DND-41 (cell line): ENCODE results near the gene NCAPH2.

Source experiments
- ATAC-seq: fragments of 200-7000 bp; cut with Tn5 transposase; 3 replicates; pipeline ENCODE4 v1.9.1; 2021; ENCODE audit warnings: low read depth; ENCODE audit not compliant: insufficient read depth
- DNase-seq: peaks from one replicate; pipeline ENCODE4 v3.0.0-alpha.2; 2020
- H2AFZ ChIP-seq: 2 replicates; pipeline ENCODE4 v1.6.0; 2012; ENCODE audit warnings: low read depth, low read length
- H3K27ac ChIP-seq: 2 replicates; pipeline ENCODE4 v1.5.1; 2012; ENCODE audit warnings: low read length, inconsistent platforms
- H3K27me3 ChIP-seq: fragments of 200-600 bp; sonication (generic); 2 replicates; pipeline ENCODE4 v1.6.0; 2012; ENCODE audit warnings: low read length, mild to moderate bottlenecking, inconsistent platforms; ENCODE audit not compliant: insufficient read depth, poor library complexity
- H3K36me3 ChIP-seq: 2 replicates; pipeline ENCODE4 v1.5.1; 2012; ENCODE audit warnings: low read length, inconsistent platforms; ENCODE audit not compliant: insufficient read depth
- H3K4me1 ChIP-seq: 2 replicates; pipeline ENCODE4 v1.5.1; 2012; ENCODE audit warnings: mild to moderate bottlenecking, low read length; ENCODE audit not compliant: insufficient read depth
- H3K4me2 ChIP-seq: 2 replicates; pipeline ENCODE4 v1.6.0; 2012; ENCODE audit warnings: mild to moderate bottlenecking, moderate library complexity, low read length, inconsistent platforms; ENCODE audit not compliant: insufficient read depth
- H3K4me3 ChIP-seq, 2 experiments: fragments of 200-600 bp in 1 of 2; shearing (Covaris generic) in 1 of 2; 2 replicates each; pipeline ENCODE4 v1.5.1; 2012 to 2016; ENCODE audit warnings: inconsistent platforms in 2 of 2, low read length in 2 of 2, mild to moderate bottlenecking in 2 of 2, low read depth in 1 of 2, moderate library complexity in 1 of 2
- H3K79me2 ChIP-seq: 2 replicates; pipeline ENCODE4 v1.6.0; 2012; ENCODE audit warnings: low read length, inconsistent platforms; ENCODE audit not compliant: insufficient read depth
- H3K9ac ChIP-seq: 2 replicates; pipeline ENCODE4 v1.6.0; 2012; ENCODE audit warnings: low read depth, mild to moderate bottlenecking, inconsistent platforms, low read length, moderate library complexity
- H3K9me3 ChIP-seq: 2 replicates; pipeline ENCODE4 v1.5.1; 2012; ENCODE audit warnings: low read length, moderate library complexity, mild to moderate bottlenecking, inconsistent platforms; ENCODE audit not compliant: insufficient read depth, severe bottlenecking
- H4K20me1 ChIP-seq: 2 replicates; pipeline ENCODE4 v1.6.0; 2012; ENCODE audit warnings: low read length; ENCODE audit not compliant: insufficient read depth
- EZH2 ChIP-seq: IDR thresholded peaks from 3 replicates; pipeline ENCODE4 v1.6.1; 2012; ENCODE audit warnings: borderline replicate concordance, low read depth, mild to moderate bottlenecking, moderate library complexity, low read length, inconsistent platforms; ENCODE audit not compliant: severe bottlenecking
- TF ChIP-seq, protein P1 (sequence below): IDR thresholded peaks from 2 replicates; pipeline ENCODE4 v1.5.1; 2012; ENCODE audit warnings: borderline replicate concordance, low read length, moderate library complexity, mild to moderate bottlenecking; ENCODE audit not compliant: poor library complexity, severe bottlenecking; ENCODE audit errors: extremely low read depth

Gene NCAPH2

DNA sequence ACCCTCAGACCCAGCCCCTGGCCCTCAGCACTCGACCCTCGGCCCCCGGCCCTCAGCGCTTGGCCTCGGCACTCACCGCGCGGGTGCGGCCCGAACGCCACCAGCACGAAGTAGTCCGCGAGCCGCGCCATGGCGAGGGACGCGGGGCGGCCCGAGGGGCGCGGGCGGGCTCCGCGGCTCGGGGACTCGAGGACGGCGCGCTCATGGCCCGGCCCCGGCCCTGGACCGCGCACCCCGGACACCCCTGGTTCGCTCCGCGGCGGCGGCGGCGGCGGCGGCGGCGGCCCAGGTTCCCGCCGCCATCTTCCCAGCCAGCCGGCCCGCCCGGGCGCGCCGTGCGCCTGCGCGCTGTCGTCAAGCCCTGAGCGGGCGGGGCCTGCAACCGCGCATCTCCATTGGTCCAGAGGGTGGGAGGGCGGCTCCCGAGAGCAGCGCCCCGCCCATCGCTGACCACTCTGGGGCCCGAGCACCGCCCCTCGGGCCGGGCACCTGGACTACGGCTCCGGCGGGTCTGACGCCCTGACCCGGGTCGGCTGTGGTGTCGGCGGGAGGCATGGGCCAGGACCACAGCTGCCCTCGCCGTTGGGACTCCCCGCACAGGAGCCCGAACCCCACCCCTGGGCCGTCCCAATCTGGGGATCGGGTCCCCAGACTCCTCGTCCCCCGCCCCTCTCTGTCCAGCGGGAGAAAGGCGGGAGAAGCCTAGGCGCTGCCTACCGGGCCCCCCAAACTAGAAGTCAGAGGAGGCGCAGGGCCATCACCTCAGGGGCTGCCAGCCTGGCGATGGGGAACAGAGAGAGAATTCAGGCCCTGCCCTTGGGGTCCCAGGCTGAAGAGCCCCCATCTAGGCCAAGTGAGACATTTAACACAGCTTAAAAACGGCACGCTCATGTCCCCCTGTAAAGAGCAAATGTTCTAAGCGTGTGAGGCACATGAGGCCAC, 33.0 kb upstream of the NCAPH2 start, which contains the start of gene SBF1:
Gene SBF1 (minus strand): TSS at position 326 of the 942 bp plus-strand sequence. CDS start 195 bp downstream, at position 131.
- Histone ChIP-seq H3K27me3 (no peaks in the 10 kb centered on the region), H4K20me1 (peaks cover 43% of the 10 kb centered on the region), H3K36me3 (peaks cover 35% of the 10 kb centered on the region), H3K4me1 (peaks cover 55% of the 10 kb centered on the region), H3K27ac (peak within 1 kb of the TSS; percentile 91), H3K79me2 (peaks cover 50% of the 10 kb centered on the region), H3K9me3 (no peaks in the 10 kb centered on the region), H3K4me2 (peak within 1 kb of the TSS; percentile 99), H3K4me3 (peak within 1 kb of the TSS; percentile 93 to 96), H2AFZ (peak within 1 kb of the TSS; percentile 96), H3K9ac (peak within 1 kb of the TSS; percentile 84)
- TF ChIP-seq EZH2: no peak
- TF ChIP-seq, protein P1, sequence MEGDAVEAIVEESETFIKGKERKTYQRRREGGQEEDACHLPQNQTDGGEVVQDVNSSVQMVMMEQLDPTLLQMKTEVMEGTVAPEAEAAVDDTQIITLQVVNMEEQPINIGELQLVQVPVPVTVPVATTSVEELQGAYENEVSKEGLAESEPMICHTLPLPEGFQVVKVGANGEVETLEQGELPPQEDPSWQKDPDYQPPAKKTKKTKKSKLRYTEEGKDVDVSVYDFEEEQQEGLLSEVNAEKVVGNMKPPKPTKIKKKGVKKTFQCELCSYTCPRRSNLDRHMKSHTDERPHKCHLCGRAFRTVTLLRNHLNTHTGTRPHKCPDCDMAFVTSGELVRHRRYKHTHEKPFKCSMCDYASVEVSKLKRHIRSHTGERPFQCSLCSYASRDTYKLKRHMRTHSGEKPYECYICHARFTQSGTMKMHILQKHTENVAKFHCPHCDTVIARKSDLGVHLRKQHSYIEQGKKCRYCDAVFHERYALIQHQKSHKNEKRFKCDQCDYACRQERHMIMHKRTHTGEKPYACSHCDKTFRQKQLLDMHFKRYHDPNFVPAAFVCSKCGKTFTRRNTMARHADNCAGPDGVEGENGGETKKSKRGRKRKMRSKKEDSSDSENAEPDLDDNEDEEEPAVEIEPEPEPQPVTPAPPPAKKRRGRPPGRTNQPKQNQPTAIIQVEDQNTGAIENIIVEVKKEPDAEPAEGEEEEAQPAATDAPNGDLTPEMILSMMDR: no peak
- ATAC-seq (peak; percentile 55), DNase-seq (peak; percentile 86)

- ATAC-seq: no peak
- H3K9me3 ChIP-seq: no peaks in the 10 kb centered on the region
- TF ChIP-seq, protein P1: no peak
- no peak for TF ChIP-seq EZH2
- H2AFZ ChIP-seq: peak overlapping the region; percentile 96
- no peaks in the 10 kb centered on the region for H3K27me3 ChIP-seq
- DNase-seq: no peak
- H3K4me1 ChIP-seq: peaks cover 49% of the 10 kb centered on the region
- H3K4me3 ChIP-seq: peak overlapping the region in 1 of 2 experiments; percentile 96; a peak in 2 of 4 replicates
- peaks cover 36% of the 10 kb centered on the region for H4K20me1 ChIP-seq
- H3K9ac ChIP-seq: peak overlapping the region; percentile 84
- H3K27ac ChIP-seq: peak overlapping the region; percentile 71
- H3K4me2 ChIP-seq: peak overlapping the region; percentile 90
- peaks cover 35% of the 10 kb centered on the region for H3K36me3 ChIP-seq
- H3K79me2 ChIP-seq: peaks cover 45% of the 10 kb centered on the region
Measured at GRCh38 chr22:50475652-50476002, 32.4 kb upstream of the NCAPH2 start.

DNA sequence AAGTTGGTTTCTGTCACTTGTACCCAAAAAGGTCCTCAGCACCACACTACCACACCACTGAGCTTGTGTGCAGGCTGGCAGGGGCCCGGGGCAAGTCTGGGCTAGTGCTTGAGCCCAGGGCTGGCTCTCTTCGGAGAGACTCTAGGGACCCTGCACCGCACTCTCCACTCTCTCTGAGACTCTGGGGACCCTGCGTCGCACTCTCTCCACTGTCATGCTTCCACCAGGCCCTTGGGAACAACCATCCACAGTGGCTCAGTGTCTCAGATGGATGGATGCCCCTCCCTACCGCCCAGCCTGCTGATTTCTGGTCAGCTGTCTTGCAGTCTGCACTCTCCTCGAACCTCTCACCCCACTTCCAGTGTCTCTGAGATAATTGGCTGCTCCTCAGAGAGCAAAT, 31.2 kb upstream of the NCAPH2 start:
- no peaks in the 10 kb centered on the region for H3K9me3 ChIP-seq
- no peak overlapping the region for H2AFZ ChIP-seq
- H3K4me1 ChIP-seq: peaks cover 36% of the 10 kb centered on the region
- H3K79me2 ChIP-seq: peaks cover 32% of the 10 kb centered on the region
- DNase-seq (no peak), ATAC-seq (no peak)
- peaks cover 23% of the 10 kb centered on the region for H3K36me3 ChIP-seq
- H3K27me3 ChIP-seq: no peaks in the 10 kb centered on the region
- H4K20me1 ChIP-seq: peaks cover 24% of the 10 kb centered on the region
- H3K27ac ChIP-seq: no peak overlapping the region
- H3K9ac ChIP-seq: no peak overlapping the region
- TF ChIP-seq EZH2: no peak
- TF ChIP-seq, protein P1: no peak
- no peak overlapping the region for H3K4me2 ChIP-seq
- H3K4me3 ChIP-seq: no peak overlapping the region
